ENCODE data around the gene RCOR2.

The RCOR2 gene

GRCh38 chr11:63907063-63907462 lies 9.9 kb downstream of the RCOR2 start:
- DNase-seq: no peak

GRCh38 chr11:63906585-63906984 lies 10.4 kb downstream of the RCOR2 start:
- peak in 4 of 5 donors; percentile 36 to 59 (median 48) for DNase-seq

GRCh38 chr11:63906087-63906486 lies 10.9 kb downstream of the RCOR2 start:
- no peak for DNase-seq

- no peak for DNase-seq
Observed at GRCh38 chr11:63905179-63905578, 11.8 kb downstream of the RCOR2 start.

GRCh38 chr11:63904743-63905142 lies 12.2 kb downstream of the RCOR2 start:
- no peak for DNase-seq

GRCh38 chr11:63903884-63904283 lies 13.1 kb downstream of the RCOR2 start:
- no peak for DNase-seq

- DNase-seq: no peak
Observed at GRCh38 chr11:63901660-63902059, 15.3 kb downstream of the RCOR2 start.

GRCh38 chr11:63897459-63898146 lies 19.4 kb downstream of the RCOR2 start:
- DNase-seq: no peak

GRCh38 chr11:63896071-63896470 lies 20.9 kb downstream of the RCOR2 start:
- no peak for DNase-seq

GRCh38 chr11:63893355-63893754 lies 23.6 kb downstream of the RCOR2 start:
- no peak for DNase-seq

- peak in 1 of 5 donors; percentile 18 for DNase-seq
Observed at GRCh38 chr11:63892228-63892627, 24.7 kb downstream of the RCOR2 start.

- no peak for DNase-seq
Observed at GRCh38 chr11:63890368-63890767, 26.6 kb downstream of the RCOR2 start.

GRCh38 chr11:63889344-63889743 lies 27.6 kb downstream of the RCOR2 start:
- no peak for DNase-seq

- peak; percentile 55 to 85 (median 66) for DNase-seq
Observed at GRCh38 chr11:63888170-63889086, 28.5 kb downstream of the RCOR2 start.

- DNase-seq: no peak
Observed at GRCh38 chr11:63887386-63887999, 29.5 kb downstream of the RCOR2 start.

GRCh38 chr11:63884196-63884932 lies 32.6 kb downstream of the RCOR2 start:
- no peak for DNase-seq

- DNase-seq: no peak
Observed at GRCh38 chr11:63883791-63884190, 33.2 kb downstream of the RCOR2 start.

GRCh38 chr11:63882555-63883242 lies 34.3 kb downstream of the RCOR2 start:
- DNase-seq: no peak

- DNase-seq: no peak
Observed at GRCh38 chr11:63880403-63880790, 36.6 kb downstream of the RCOR2 start.

- no peak for DNase-seq
Observed at GRCh38 chr11:63879598-63880402, 37.2 kb downstream of the RCOR2 start.

- no peak for DNase-seq
Observed at GRCh38 chr11:63877658-63878241, 39.2 kb downstream of the RCOR2 start.

Measured in T-helper 1 cell (primary cell).